Measurements from ENCODE around the gene GAS2L1. TPM values are rescaled to one million over a fixed set of nuclear protein-coding genes. Genes with fewer than 3 reads are reported as not detected.

Gene GAS2L1
- total RNA-seq, 1 experiment from 2014 or later, result 29.4 TPM

GRCh38 chr22:29345932-29346331, 39.5 kb downstream of the GAS2L1 start:
- Histone ChIP-seq H3K79me2 (ENCODE audit: insufficient read depth, low read length) (no peaks in the 10 kb centered on the region), H3K36me3 (ENCODE audit: control insufficient read depth in 1 of 2, insufficient read depth in 2 of 2, low read length in 2 of 2) (peaks cover 17 to 29% of the 10 kb centered on the region in 2 experiments; a peak in 3 of 4 replicates), H3K27me3 (ENCODE audit: insufficient read depth, low read length) (no peaks in the 10 kb centered on the region), H3K27ac (ENCODE audit: low read depth, low read length) (no peak overlapping the region), H3K4me3 (replicated peaks in 1 of 2; ENCODE audit: low read depth in 1 of 2, low read length in 2 of 2) (no peak overlapping the region), H3K9ac (ENCODE audit: low read length) (no peak overlapping the region), H3K4me1 (ENCODE audit: control insufficient read depth in 1 of 2, insufficient read depth in 2 of 2, low read length in 2 of 2) (peaks cover 27 to 33% of the 10 kb centered on the region in 2 experiments), H4K20me1 (ENCODE audit: insufficient read depth) (no peaks in the 10 kb centered on the region; the same call in 1 of the 2 replicates), H3K9me3 (ENCODE audit: control insufficient read depth in 1 of 2, insufficient read depth in 1 of 2, low read depth in 1 of 2, low read length in 2 of 2) (no peaks in the 10 kb centered on the region), H2AFZ (ENCODE audit: low read depth, low read length, poor library complexity, severe bottlenecking) (no peak overlapping the region), H3K4me2 (ENCODE audit: low read length) (no peak overlapping the region), H3K9me2 (ENCODE audit: insufficient read depth) (no peaks in the 10 kb centered on the region)
- DNase-seq (ENCODE audit: low read depth, low spot score), result no peak
- BruUV-seq (replicated peaks), result no TSS peak
- TF ChIP-seq CBX3 (IDR thresholded peaks at IDR 0.05; ENCODE audit: low read depth) (no peak), SRF (IDR thresholded peaks at IDR 0.05; ENCODE audit: low read depth) (no peak), SP1 (IDR thresholded peaks at IDR 0.05; ENCODE audit: low read depth) (no peak), ELF1 (IDR thresholded peaks at IDR 0.05; ENCODE audit: borderline replicate concordance, low read depth) (no peak), CEBPB (IDR thresholded peaks at IDR 0.05; ENCODE audit: low read depth) (no peak), ZBTB33 (IDR thresholded peaks at IDR 0.05; ENCODE audit: extremely low read depth, insufficient replicate concordance, low read length) (no peak), ZFX (IDR thresholded peaks at IDR 0.05) (no peak), POLR2AphosphoS5 (IDR thresholded peaks at IDR 0.05; ENCODE audit: low read depth, low read length) (no peak), RAD21 (IDR thresholded peaks at IDR 0.05; ENCODE audit: low read depth) (no peak), SIN3A (IDR thresholded peaks at IDR 0.05; ENCODE audit: low read depth) (no peak), FOSL1 (IDR thresholded peaks at IDR 0.05; ENCODE audit: low read depth) (no peak), EZH2phosphoT487 (IDR thresholded peaks at IDR 0.05; ENCODE audit: borderline replicate concordance) (no peak), ZNF274 (IDR thresholded peaks at IDR 0.05; ENCODE audit: low read depth, low read length) (no peak), YY1 (IDR thresholded peaks at IDR 0.05; ENCODE audit: extremely low read depth, insufficient replicate concordance, low read depth, low read length) (no peak), REST (IDR thresholded peaks at IDR 0.05; ENCODE audit: low read depth) (no peak), POLR2A (IDR thresholded peaks at IDR 0.05; ENCODE audit: borderline replicate concordance, extremely low read depth, insufficient read depth, insufficient read length) (no peak)
- ATAC-seq, result no peak
- POLR2A ChIA-PET, result no interaction called here
- RAD21 ChIA-PET (ENCODE audit: low non-redundant PET in 1 of 2, low total read pairs in 2 of 2, uncharacterized antibody in 2 of 2, unreplicated experiment in 2 of 2), result interaction anchor here (0.6 kb wide), 2 partner anchors 11 to 24 kb away, joined by 4 read pairs; no protein-coding TSS in a partner anchor
- intact Hi-C loops (cut with micrococcal nuclease), result no loop called here
- CTCF ChIA-PET, result no interaction called here
